Measurements from ENCODE around the gene ITM2B. TPM values are rescaled to one million over a fixed set of nuclear protein-coding genes. Genes with fewer than 3 reads are reported as not detected.

ITM2B gene
- total and polyA plus RNA-seq, 2 donors from 2014 or later = 1,431 to 2,443 TPM

DNA sequence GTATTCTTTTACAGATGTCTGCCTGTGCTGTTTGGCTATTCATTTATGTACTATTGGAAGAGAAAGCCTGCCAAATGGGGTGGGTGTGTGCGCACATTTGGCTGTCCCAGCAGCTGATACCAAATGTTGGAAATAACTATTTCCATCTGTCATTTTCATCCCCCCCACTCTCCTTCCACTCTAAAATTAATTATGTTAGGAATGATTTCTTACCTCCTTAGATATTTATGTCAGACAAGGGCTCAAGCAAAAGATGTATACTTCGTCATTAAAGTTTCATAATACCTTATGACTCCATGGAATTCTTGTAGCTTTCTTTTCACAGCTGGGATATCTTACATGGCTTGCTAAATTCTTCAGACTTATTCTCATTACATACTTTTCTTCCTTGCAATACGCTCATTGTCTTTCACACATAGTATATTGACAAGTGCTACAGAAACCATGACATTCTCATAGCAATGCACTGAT is 18.6 kb downstream of the ITM2B start:
- H3K4me3 ChIP-seq (ENCODE audit: low read length in 3 of 3) = no peak overlapping the region
- H3K36me3 ChIP-seq (ENCODE audit: control insufficient read depth in 2 of 3, insufficient read depth in 3 of 3, low read length in 3 of 3) = peaks cover 8 to 24% (median 10%) of the 10 kb centered on the region in 3 donors
- DNase-seq (peak in 1 of 5 donors; percentile 34), FAIRE-seq (no peak)
- intact Hi-C loops (cut with DNase I) = no loop called here
- H3K27ac ChIP-seq (ENCODE audit: low read depth in 2 of 2, low read length in 2 of 2) = no peak overlapping the region
- H3K27me3 ChIP-seq (ENCODE audit: control insufficient read depth, insufficient read depth, low read length) = no peaks in the 10 kb centered on the region
- H3K9ac ChIP-seq (ENCODE audit: low read length in 3 of 3) = no peak overlapping the region
- H3K9me3 ChIP-seq (ENCODE audit: control insufficient read depth in 2 of 3, insufficient read depth in 1 of 3, low read length in 3 of 3) = no peaks in the 10 kb centered on the region
- peaks cover 0 to 18% (median 6%) of the 10 kb centered on the region in 3 donors for H3K4me1 ChIP-seq (ENCODE audit: control insufficient read depth in 2 of 3, insufficient read depth in 2 of 3, low read depth in 1 of 3, low read length in 3 of 3)
- TF ChIP-seq CTCF (IDR thresholded peaks at IDR 0.05; ENCODE audit: borderline replicate concordance, extremely low read depth, insufficient read depth) = no peak

GRCh38 chr13:48252176-48252575 is 19.2 kb downstream of the ITM2B start:
- DNase-seq (no peak), FAIRE-seq (no peak)
- H3K27ac ChIP-seq (ENCODE audit: low read depth in 2 of 2, low read length in 2 of 2) = no peak overlapping the region
- no peak overlapping the region for H3K9ac ChIP-seq (ENCODE audit: low read length in 3 of 3)
- no peaks in the 10 kb centered on the region for H3K9me3 ChIP-seq (ENCODE audit: control insufficient read depth in 2 of 3, insufficient read depth in 1 of 3, low read length in 3 of 3)
- peaks cover 0 to 18% (median 8%) of the 10 kb centered on the region in 3 donors for H3K4me1 ChIP-seq (ENCODE audit: control insufficient read depth in 2 of 3, insufficient read depth in 2 of 3, low read depth in 1 of 3, low read length in 3 of 3)
- intact Hi-C loops (cut with DNase I) = no loop called here
- H3K27me3 ChIP-seq (ENCODE audit: control insufficient read depth, insufficient read depth, low read length) = no peaks in the 10 kb centered on the region
- H3K4me3 ChIP-seq (ENCODE audit: low read length in 3 of 3) = no peak overlapping the region
- H3K36me3 ChIP-seq (ENCODE audit: control insufficient read depth in 2 of 3, insufficient read depth in 3 of 3, low read length in 3 of 3) = peaks cover 10 to 27% (median 13%) of the 10 kb centered on the region in 3 donors
- no peak for TF ChIP-seq CTCF (IDR thresholded peaks at IDR 0.05; ENCODE audit: borderline replicate concordance, extremely low read depth, insufficient read depth)

- H3K27ac ChIP-seq (ENCODE audit: low read depth in 2 of 2, low read length in 2 of 2) = no peak overlapping the region
- no peak for DNase-seq
Measured at GRCh38 chr13:48253849-48254248, 20.8 kb downstream of the ITM2B start.

More at GRCh38 chr13:48253849-48254248, 20.8 kb downstream of the ITM2B start:
- Histone ChIP-seq H3K9ac (ENCODE audit: low read length in 3 of 3) (peak overlapping the region in 1 of 3 donors; percentile 29), H3K4me3 (ENCODE audit: low read length in 3 of 3) (no peak overlapping the region), H3K9me3 (ENCODE audit: control insufficient read depth in 2 of 3, insufficient read depth in 1 of 3, low read length in 3 of 3) (no peaks in the 10 kb centered on the region), H3K36me3 (ENCODE audit: control insufficient read depth in 2 of 3, insufficient read depth in 3 of 3, low read length in 3 of 3) (peaks cover 12 to 40% (median 15%) of the 10 kb centered on the region in 3 donors), H3K4me1 (ENCODE audit: control insufficient read depth in 2 of 3, insufficient read depth in 2 of 3, low read depth in 1 of 3, low read length in 3 of 3) (peaks cover 0 to 14% (median 8%) of the 10 kb centered on the region in 3 donors), H3K27me3 (ENCODE audit: control insufficient read depth, insufficient read depth, low read length) (no peaks in the 10 kb centered on the region)
- no peak for FAIRE-seq
- intact Hi-C loops (cut with DNase I) = no loop called here
- TF ChIP-seq CTCF (IDR thresholded peaks at IDR 0.05; ENCODE audit: borderline replicate concordance, extremely low read depth, insufficient read depth) = no peak
